Islet precursor cell (in vitro differentiated cells): Measurements from ENCODE around the gene SORCS3.

Source experiments
- DNase-seq: peaks from one replicate; pipeline ENCODE4 v3.0.0-alpha.2; 2018

SORCS3 gene

GRCh38 chr10:105206616-105207015 is 565.5 kb downstream of the SORCS3 start:
- no peak for DNase-seq

- DNase-seq = no peak
These were observed 566.4 kb downstream of the SORCS3 start for GRCh38 chr10:105207476-105207995.

GRCh38 chr10:105210546-105210945 is 569.5 kb downstream of the SORCS3 start:
- no peak for DNase-seq

DNA sequence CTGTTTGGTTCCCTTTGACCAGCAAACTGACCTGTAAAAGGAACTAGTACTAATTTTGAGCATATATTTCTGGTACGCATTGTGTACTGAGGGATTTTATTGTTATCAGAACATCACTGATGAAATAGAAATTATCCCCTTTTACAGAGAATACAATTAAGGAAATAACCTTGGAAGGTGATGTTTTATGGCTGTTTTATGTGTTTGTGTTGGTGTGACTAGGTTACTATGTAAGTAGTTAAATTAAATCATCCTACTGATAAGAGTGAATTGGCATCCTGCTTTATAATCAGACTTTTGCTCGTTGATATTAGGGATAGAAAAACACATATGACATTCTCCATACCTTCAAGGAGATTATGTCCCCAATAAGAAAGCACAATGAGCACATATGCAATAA is 596.6 kb downstream of the SORCS3 start:
- no peak for DNase-seq

DNA sequence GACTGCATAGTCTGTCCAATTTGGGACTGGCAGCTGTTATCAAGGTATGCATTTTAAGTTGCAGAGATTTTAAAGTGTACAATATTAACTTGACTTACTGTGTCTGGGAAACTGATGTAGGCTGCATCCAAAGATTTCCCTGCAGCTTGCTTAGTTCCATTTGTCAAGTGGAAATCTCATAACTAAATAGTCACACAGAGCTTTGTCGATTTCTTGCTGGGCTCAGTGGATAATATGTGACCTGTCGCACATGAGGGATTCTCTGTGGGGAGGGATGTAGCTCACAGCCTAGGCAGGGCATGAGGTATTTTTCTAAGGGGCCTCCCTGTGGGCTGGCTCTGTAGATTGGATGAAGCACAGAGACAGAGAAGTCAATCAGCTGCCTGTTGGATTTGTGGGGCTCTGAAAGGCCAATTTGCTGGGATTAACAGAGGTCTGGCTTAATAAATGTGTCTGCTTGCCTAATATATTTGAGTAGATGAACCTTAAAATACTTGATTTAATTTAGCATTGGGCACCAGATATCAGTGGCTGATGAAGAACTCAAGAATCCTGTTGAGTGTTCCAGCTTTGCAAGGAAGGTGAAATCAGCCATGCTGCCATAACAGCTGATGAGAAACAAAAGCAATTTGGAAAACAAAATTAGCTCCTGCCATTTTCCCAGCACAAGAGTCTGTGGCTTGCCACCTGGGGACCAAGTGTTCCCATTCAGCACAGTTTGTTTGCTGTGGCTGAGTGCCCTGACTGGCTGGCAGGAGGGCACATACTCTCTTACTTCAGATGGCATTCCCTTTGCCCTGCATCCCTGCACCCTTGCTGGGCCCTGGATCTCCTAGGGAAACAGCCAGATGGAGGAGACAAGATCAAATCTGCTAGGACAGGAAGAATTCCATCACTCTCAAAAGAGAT is 598.5 kb downstream of the SORCS3 start:
- no peak for DNase-seq

GRCh38 chr10:105241254-105241653 is 600.2 kb downstream of the SORCS3 start:
- DNase-seq = no peak

DNA sequence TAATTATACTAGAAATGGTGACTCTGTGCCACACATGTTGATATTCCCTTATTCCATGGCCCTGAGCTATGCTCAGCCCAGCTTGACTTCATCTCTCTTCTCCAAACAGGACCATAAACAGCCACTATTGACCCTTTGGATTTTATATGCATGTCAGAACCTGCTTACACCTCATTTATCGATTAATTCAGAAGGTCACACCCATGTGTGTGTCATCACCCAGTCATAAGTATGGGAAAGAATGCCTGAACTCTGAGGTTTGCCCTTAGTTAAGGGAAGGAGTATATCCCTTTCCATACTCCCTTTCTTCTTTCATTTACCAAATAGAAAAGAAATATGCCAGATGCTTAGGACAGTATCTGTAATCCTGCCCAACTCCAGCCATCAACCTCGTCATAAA is 602.3 kb downstream of the SORCS3 start:
- no peak for DNase-seq

DNA sequence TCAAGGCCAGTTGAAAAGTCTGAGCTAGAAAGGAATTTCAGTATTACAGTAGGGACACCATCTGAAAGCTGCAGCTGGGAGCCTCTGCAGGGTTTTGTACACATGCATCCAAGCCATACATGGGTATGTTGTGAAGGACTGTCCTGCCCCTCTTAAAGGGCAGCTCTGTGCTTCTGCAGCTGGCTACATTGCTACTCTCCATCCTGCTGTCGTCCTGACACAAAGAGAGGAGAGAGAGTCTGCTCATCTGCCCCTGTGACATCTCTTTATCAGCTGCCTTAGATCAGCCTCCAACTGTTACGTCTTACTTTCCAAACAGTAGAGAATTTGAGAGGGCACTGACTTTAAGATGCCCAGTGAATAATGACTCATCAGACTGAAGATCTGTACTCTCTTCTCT is 602.7 kb downstream of the SORCS3 start:
- no peak for DNase-seq

DNA sequence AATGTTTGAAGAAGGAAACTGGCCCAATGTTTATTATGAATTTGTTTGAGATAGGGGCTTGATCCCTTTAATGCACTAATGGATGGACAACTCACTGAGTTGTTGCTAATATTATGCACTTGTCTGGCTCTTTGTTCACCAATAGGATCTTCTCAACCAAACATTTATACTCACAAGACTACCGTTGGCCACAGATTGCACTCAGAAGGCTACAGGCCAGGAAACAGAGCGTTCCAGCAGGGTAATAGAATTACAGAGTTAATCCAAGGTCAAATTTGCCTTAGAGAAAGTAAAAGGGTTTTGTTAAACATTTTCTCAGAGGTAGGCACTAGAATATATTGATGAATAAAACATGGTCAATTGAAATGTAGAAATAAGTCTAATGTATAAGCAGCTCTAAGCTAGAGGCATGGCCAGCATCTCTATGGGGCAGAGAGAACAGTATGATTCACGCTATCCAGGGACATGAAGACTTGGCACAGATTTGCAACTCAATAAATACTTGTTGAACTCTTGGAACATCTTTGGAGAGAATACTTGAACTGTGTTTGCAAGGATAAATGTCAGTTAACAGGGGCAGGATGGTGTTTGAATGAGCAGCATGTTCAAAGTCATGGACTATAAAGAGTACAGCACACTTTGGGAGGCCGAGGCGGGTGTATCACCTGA is 606.9 kb downstream of the SORCS3 start:
- DNase-seq = no peak

DNA sequence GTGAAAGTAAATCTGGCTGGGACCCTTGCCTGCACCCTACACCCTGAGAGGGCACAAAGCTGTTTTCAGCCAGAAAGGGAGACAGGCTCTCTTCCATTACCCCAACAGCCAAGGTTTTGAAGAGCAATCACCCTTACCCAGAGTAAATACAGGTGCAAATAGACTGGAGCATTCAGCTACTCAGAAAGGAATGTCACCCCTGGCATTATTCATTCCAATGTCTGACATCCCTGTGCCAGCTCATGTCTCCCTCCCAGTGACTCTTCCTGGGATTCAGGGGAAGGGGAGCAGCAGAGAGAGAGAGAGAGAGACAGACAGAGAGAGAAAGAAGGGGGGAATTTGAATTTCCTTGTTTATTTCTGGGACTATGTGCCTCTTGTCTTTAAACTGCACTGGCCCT is 611.8 kb downstream of the SORCS3 start:
- no peak for DNase-seq

GRCh38 chr10:105253515-105254212 is 612.6 kb downstream of the SORCS3 start:
- DNase-seq = no peak

DNA sequence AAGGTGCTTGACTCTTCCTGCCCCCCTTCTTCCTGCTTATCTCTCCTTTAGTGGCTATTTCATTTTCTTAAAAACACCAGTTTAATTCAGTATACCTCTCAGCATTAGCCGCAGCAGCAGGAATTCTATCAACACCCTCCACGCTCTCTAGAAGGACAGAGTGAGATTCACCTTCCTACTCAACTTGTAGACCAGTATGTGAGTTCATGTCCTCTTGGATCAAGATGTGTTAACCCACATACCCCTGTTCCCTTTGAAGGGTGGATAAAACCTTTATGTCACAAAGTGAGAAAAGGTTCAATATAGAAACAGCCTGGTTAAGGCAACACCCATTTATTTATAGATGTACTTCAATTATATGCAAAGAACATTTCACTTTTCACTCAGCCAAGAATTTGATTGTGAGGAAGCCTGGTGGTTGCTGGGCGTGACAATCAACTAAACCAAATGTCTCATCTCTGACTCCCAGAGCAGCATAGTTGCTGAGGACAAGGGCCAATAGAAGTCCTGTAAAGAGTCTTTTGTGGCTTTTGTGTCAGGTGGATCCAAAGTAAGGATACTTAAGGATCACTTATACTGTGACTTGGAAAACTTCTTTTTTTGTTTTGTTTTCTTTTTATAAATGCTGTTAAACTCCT is 617.1 kb downstream of the SORCS3 start:
- peak; percentile 6 for DNase-seq

DNA sequence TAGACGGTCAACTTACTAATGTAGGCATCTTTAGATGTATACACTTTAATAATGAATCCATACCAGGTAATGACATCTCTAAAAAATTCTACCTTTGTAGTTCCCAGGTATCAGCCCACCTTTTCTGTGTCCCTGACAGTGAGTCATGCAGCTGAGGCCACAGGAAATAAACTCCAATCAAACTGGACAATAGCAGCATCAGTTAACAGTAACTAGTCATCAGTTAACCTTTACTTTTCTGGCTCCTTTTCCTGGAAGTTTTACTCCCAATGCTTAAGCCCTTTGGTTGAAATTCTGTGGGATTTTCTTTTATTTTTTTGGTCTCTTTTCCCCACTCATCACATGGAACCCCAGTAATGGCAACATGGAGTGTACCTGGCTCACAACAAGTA is 617.6 kb downstream of the SORCS3 start:
- no peak for DNase-seq

- no peak for DNase-seq
These were observed 618.1 kb downstream of the SORCS3 start for GRCh38 chr10:105259201-105259600.

DNA sequence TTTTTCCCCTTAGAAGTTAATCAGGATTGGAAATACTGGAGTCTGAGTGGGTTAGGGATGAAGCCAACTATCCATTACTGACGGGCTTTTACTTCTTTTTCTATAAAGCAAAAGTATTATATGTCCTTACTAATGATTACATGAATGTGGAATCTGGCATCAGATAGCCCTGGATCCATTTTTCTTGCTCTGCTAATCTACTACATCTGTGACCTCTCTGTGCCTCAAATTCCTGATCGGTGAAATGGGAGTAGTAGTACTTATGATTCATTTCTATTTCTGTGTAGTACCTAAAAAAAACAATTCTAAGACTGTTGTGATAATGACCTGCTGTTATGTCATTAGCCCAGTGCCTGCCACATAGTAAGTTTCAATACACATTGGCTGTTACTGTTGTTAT is 621.6 kb downstream of the SORCS3 start:
- DNase-seq = no peak

DNA sequence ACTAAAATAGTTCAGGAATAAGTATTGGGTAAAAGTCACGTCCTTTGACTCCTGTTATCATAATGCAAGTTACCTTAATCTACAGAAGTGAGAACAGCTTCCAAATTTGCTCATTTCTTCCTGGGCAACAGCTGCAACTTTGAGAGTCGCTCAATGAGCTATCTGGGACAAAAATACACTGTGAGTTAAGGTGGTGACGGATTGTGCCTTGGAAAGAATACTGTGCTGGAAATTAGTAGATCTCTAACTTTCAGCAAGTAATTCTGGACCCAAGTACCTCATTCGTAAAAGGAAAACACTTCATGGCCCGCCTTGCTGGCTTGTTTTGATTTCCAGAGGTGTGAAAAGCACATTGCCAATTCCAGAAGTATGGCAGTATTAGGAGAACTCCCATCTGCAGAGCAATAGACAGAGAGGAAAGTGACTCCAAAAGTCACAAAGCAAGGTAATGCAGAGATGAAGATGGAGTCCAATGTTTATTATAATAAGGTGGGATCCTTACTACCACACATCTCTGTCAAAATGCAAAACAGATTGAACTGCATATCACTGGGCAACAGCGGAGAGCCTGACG is 626.0 kb downstream of the SORCS3 start:
- no peak for DNase-seq

DNA sequence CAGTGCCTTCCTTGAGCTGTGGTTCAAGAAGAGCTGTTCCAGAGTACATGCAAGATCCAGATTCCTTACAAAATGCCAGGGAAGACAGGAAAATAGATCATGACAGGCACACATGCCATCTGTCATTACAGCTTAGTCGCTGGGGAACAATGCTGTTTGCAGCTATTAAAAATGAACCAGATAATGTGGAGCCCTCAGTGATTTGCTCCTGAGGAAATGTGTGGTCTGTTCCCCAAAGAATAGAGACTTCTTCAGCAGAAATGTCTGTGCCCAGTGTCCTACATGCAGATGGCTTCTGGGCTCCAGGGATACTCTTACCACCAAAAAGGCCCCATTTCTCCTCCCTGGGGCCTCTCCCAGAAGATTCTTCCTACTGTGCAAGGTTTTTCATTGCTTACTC is 627.9 kb downstream of the SORCS3 start:
- DNase-seq = no peak

- no peak for DNase-seq
These were observed 628.6 kb downstream of the SORCS3 start for GRCh38 chr10:105269689-105270088.

DNA sequence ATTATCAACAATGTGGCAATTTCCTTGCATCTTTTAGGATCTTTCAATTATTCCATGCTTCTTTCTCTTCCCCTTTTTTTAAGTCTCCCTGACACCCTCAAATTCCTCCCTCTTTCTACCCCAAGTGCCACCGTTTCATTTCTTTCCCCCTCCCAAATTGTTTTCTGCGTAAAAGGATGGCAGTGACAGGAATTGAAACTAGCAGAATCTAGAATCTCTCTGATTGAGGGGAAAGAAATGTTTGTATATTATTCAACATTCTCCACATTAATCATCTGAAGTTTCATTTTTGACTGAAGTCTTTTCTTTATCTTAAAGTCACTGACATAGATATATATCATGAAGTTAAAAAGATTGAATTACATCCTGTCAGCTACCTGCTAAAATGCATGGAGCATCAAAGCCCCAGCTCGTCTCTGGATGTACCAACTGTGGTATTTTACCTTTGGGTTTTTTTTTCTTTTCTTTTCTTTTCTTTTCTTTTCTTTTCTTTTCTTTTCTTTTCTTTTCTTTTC is 633.5 kb downstream of the SORCS3 start:
- no peak for DNase-seq

DNA sequence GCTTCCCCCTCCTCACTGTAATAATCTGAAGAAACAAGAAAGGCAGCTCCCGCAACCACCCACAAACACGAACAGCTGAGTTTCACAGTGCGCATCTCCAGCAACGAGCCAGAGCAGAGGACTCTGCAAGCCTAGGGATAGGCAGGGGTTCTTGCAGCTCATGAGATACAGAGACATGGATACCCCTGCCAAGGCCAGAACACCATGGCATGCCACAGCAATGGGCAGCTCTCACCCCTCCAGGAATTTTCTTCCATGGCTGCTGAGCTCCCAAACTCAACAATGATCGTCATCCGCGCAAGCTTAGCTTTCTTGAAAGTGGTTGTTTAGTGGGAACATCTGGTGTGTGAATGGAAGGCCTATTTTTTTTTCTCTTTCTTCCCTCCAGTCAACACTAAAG is 637.3 kb downstream of the SORCS3 start:
- no peak for DNase-seq

DNA sequence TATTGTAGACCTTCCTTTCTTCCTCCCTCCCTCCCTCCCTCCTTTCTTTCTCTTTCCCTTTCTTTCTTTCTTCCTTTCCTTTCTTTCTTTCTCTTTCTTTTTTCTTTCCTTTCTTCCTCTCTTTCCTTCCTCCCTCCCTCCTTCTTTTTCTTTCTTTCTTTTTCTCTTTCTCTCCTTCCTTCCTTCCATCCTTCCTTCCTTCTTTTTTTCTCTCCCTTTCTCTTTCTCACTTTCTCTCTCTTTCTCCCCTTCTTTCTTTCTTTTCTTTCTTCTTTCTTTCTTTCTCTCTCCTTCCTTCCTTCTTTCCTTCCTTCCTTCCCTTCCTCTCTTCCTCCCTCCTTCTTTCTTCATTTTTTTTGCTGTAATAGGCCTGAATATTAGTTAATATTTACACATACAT is 638.0 kb downstream of the SORCS3 start:
- DNase-seq = no peak

DNA sequence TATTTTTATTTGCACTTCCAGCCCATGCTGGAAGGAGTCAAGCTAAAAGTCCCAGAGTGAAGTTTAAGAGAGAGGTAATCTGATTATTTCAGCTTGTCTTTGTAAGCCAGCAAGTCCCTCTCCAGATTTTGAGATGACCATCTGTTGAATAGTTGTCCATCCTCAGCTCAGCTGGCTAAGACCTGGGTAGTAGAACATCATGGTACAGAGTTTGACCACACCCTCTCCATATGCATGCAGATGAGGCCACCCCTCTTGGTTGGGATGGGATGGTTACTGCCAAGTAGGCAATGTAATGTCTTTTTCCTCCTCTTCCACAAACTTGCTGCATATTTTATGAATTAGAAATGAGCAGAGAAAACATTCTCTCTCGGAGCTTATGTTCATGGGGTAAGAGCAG is 639.8 kb downstream of the SORCS3 start:
- no peak for DNase-seq
